T-cell (primary cell): ENCODE data around the gene FMN2. TPM values are rescaled to one million over a fixed set of nuclear protein-coding genes. Genes with fewer than 3 reads are reported as not detected.

Experiments used
- ATAC-seq, 4 experiments: fragments of 200-7000 bp in 3 of 4; fragments of 150-1000 bp in 1 of 4; cut with Tn5 transposase; replicated peaks in 1 of 4; 1 replicate in 3 of 4; 2 replicates in 1 of 4; pipeline ENCODE4 v1.10.0; 2021; ENCODE audit warnings: moderate library complexity in 3 of 4, mild to moderate bottlenecking in 2 of 4, moderate number of reproducible peaks in 1 of 4
- CTCF ChIA-PET, 2 donors: fragments of 300-600 bp; sonication (Branson Sonifier 250); formaldehyde crosslinking; loops; one replicate each; lab custom pipeline; 2022; ENCODE audit warnings: antibody characterized with exemption in 2 of 2; lab: Charles Lee
- POLR2A ChIA-PET, 2 donors: fragments of 300-600 bp; sonication (Branson Sonifier 250); formaldehyde crosslinking; loops; one replicate each; lab custom pipeline; 2022; ENCODE audit warnings: antibody characterized with exemption in 2 of 2; lab: Charles Lee
- DNase-seq, 35 experiments: peaks; one replicate each; pipeline versions ENCODE4 v3.0.0 to v3.0.0-alpha.2; 2013 to 2023
- H3K27ac ChIP-seq: one replicate; pipeline ENCODE4 v1.5.1; 2013; ENCODE audit warnings: low read length
- H3K27me3 ChIP-seq, 2 experiments: replicated peaks in 1 of 2; 1 replicate in 1 of 2; 2 replicates in 1 of 2; pipeline versions ENCODE4 v1.6.1 to v1.7.0; 2013; ENCODE audit warnings: low read length in 1 of 2, mixed read lengths in 1 of 2; ENCODE audit not compliant: control insufficient read depth in 2 of 2, insufficient read depth in 2 of 2; ENCODE audit errors: extremely low read depth in 1 of 2
- H3K36me3 ChIP-seq, 2 donors: 1 replicate in 1 of 2; 2 replicates in 1 of 2; pipeline versions ENCODE4 v1.6.1 to v1.7.0; 2013; ENCODE audit warnings: low read length in 1 of 2; ENCODE audit not compliant: control insufficient read depth in 2 of 2, insufficient read depth in 1 of 2; ENCODE audit errors: extremely low read depth in 1 of 2
- H3K4me1 ChIP-seq, 2 experiments: 1 replicate in 1 of 2; 2 replicates in 1 of 2; pipeline versions ENCODE4 v1.6.1 to v1.7.0; 2013; ENCODE audit warnings: low read length in 2 of 2, mixed read lengths in 1 of 2; ENCODE audit not compliant: insufficient read depth in 2 of 2, control insufficient read depth in 1 of 2; ENCODE audit errors: extremely low read depth in 1 of 2
- H3K4me3 ChIP-seq, 2 donors: 1 replicate in 1 of 2; 2 replicates in 1 of 2; pipeline versions ENCODE4 v1.5.1 to v1.7.0; 2013; ENCODE audit warnings: mild to moderate bottlenecking in 2 of 2, low read length in 1 of 2, moderate library complexity in 1 of 2; ENCODE audit not compliant: control insufficient read depth in 1 of 2; ENCODE audit errors: extremely low read depth in 1 of 2
- H3K9me3 ChIP-seq: 2 replicates; pipeline ENCODE4 v1.7.0; 2013
- H3K27ac Mint-ChIP-seq, 2 donors: one replicate each; pipeline ENCODE4 v1.8.0; 2020 to 2021; ENCODE audit warnings: mild to moderate bottlenecking in 2 of 2, mixed read lengths in 2 of 2
- H3K27me3 Mint-ChIP-seq, 2 donors: one replicate each; pipeline ENCODE4 v1.8.0; 2021 to 2022; ENCODE audit warnings: mixed read lengths in 2 of 2
- H3K36me3 Mint-ChIP-seq: one replicate; pipeline ENCODE4 v1.8.0; 2021; ENCODE audit warnings: mixed read lengths
- H3K4me1 Mint-ChIP-seq, 3 donors: one replicate each; pipeline ENCODE4 v1.8.0; 2020 to 2022; ENCODE audit warnings: mixed read lengths in 3 of 3, mild to moderate bottlenecking in 1 of 3
- H3K4me3 Mint-ChIP-seq, 3 donors: one replicate each; pipeline ENCODE4 v1.8.0; 2020 to 2022; ENCODE audit warnings: mild to moderate bottlenecking in 3 of 3, mixed read lengths in 3 of 3, moderate library complexity in 3 of 3
- H3K9me3 Mint-ChIP-seq, 3 donors: one replicate each; pipeline ENCODE4 v1.8.0; 2020 to 2022; ENCODE audit warnings: mixed read lengths in 3 of 3
- WGBS: methylation state at CpG from one replicate; pipeline ENCODE4 v1.1.5; 2013; ENCODE audit warnings: missing lambda C conversion rate; ENCODE audit not compliant: insufficient coverage; 5-methylcytosine and 5-hydroxymethylcytosine counted together
- total RNA-seq, 35 experiments: library from RNA in 6 of 35; stranded (reverse) in 6 of 35; fragments of 120-200 nt in 1 of 35; gene quantifications; one replicate each; pipeline versions ENCODE4 v1.2.1 to v1.2.4 and lab custom pipeline; 2013 to 2026

The FMN2 gene
- total RNA-seq, 5 donors from 2014 or later (not counting 1 experiment from before 2014, with no cell fraction given) = not detected

- H3K36me3 ChIP-seq = no peaks in the 10 kb centered on the region
- no peak overlapping the region for H3K27ac Mint-ChIP-seq
- H3K36me3 Mint-ChIP-seq = no peaks in the 10 kb centered on the region
- H3K4me3 ChIP-seq = no peak overlapping the region
- H3K4me3 Mint-ChIP-seq = no peak overlapping the region
- no peak overlapping the region for H3K27ac ChIP-seq
- ChIA-PET CTCF (no interaction called here), POLR2A (no interaction called here)
- no peak for ATAC-seq
- no peak for DNase-seq
- H3K9me3 ChIP-seq = no peaks in the 10 kb centered on the region
- no peaks in the 10 kb centered on the region for H3K4me1 Mint-ChIP-seq
- no peaks in the 10 kb centered on the region for H3K4me1 ChIP-seq
- no peaks in the 10 kb centered on the region for H3K27me3 ChIP-seq
- H3K9me3 Mint-ChIP-seq = peaks cover 0 to 6% (median 4%) of the 10 kb centered on the region in 3 donors
- WGBS = 96% methylated on average over 4 of the region's 6 CpGs
- H3K27me3 Mint-ChIP-seq = peaks cover 0 to 3% of the 10 kb centered on the region in 2 donors
Measured at GRCh38 chr1:240126821-240127220, 35.1 kb downstream of the FMN2 start.

GRCh38 chr1:240128366-240128765 lies 36.7 kb downstream of the FMN2 start:
- no peak overlapping the region for H3K4me3 Mint-ChIP-seq
- no peak overlapping the region for H3K27ac Mint-ChIP-seq
- CTCF ChIA-PET = no interaction called here
- POLR2A ChIA-PET = no interaction called here
- no peak for DNase-seq
- WGBS = no CpG with 5 or more reads among the region's 2 CpGs
- no peaks in the 10 kb centered on the region for H3K36me3 Mint-ChIP-seq
- ATAC-seq = no peak
- no peaks in the 10 kb centered on the region for H3K27me3 ChIP-seq
- H3K36me3 ChIP-seq = no peaks in the 10 kb centered on the region
- no peaks in the 10 kb centered on the region for H3K4me1 ChIP-seq
- H3K27me3 Mint-ChIP-seq = peaks cover 0 to 3% of the 10 kb centered on the region in 2 donors
- peaks cover 0 to 6% (median 5%) of the 10 kb centered on the region in 3 donors for H3K9me3 Mint-ChIP-seq
- H3K4me1 Mint-ChIP-seq = no peaks in the 10 kb centered on the region
- H3K27ac ChIP-seq = no peak overlapping the region
- no peak overlapping the region for H3K4me3 ChIP-seq
- no peaks in the 10 kb centered on the region for H3K9me3 ChIP-seq

GRCh38 chr1:240134113-240134512 lies 42.4 kb downstream of the FMN2 start:
- no peaks in the 10 kb centered on the region for H3K9me3 ChIP-seq
- POLR2A ChIA-PET = no interaction called here

GRCh38 chr1:240134596-240134995 lies 42.9 kb downstream of the FMN2 start:
- Histone ChIP-seq H3K4me1 (no peaks in the 10 kb centered on the region), H3K4me3 (no peak overlapping the region), H3K36me3 (no peaks in the 10 kb centered on the region), H3K9me3 (no peaks in the 10 kb centered on the region), H3K27me3 (no peaks in the 10 kb centered on the region), H3K27ac (no peak overlapping the region)
- WGBS = 100% methylated on average over 1 of the region's 2 CpGs
- no peak overlapping the region for H3K4me3 Mint-ChIP-seq
- peaks cover 3 to 10% of the 10 kb centered on the region in 2 donors for H3K27me3 Mint-ChIP-seq
- DNase-seq (no peak), ATAC-seq (no peak)
- no peaks in the 10 kb centered on the region for H3K4me1 Mint-ChIP-seq
- no peak overlapping the region for H3K27ac Mint-ChIP-seq
- H3K36me3 Mint-ChIP-seq = no peaks in the 10 kb centered on the region
- POLR2A ChIA-PET = no interaction called here
- peaks cover 0 to 6% (median 3%) of the 10 kb centered on the region in 3 donors for H3K9me3 Mint-ChIP-seq
- CTCF ChIA-PET = no interaction called here

More at GRCh38 chr1:240134113-240134512, 42.4 kb downstream of the FMN2 start:
- H3K27me3 Mint-ChIP-seq = peaks cover 3 to 10% of the 10 kb centered on the region in 2 donors
- H3K4me3 Mint-ChIP-seq = no peak overlapping the region
- Histone ChIP-seq H3K4me1 (no peaks in the 10 kb centered on the region), H3K4me3 (no peak overlapping the region), H3K36me3 (no peaks in the 10 kb centered on the region), H3K27ac (no peak overlapping the region), H3K27me3 (no peaks in the 10 kb centered on the region)
- no peak overlapping the region for H3K27ac Mint-ChIP-seq
- H3K36me3 Mint-ChIP-seq = no peaks in the 10 kb centered on the region
- no peaks in the 10 kb centered on the region for H3K4me1 Mint-ChIP-seq
- DNase-seq (no peak), ATAC-seq (no peak)
- CTCF ChIA-PET = no interaction called here
- 88% methylated on average over 1 of the region's 1 CpG for WGBS
- peaks cover 0 to 6% (median 3%) of the 10 kb centered on the region in 3 donors for H3K9me3 Mint-ChIP-seq

GRCh38 chr1:240136402-240136801 lies 44.7 kb downstream of the FMN2 start:
- Histone ChIP-seq H3K27me3 (no peaks in the 10 kb centered on the region), H3K4me1 (no peaks in the 10 kb centered on the region), H3K27ac (no peak overlapping the region), H3K9me3 (no peaks in the 10 kb centered on the region), H3K4me3 (no peak overlapping the region), H3K36me3 (no peaks in the 10 kb centered on the region)
- ChIA-PET POLR2A (interaction anchor here in 1 of 2 donors (1.0 kb wide), 1 partner anchor 11 kb away, joined by 3 read pairs; no protein-coding TSS in a partner anchor), CTCF (no interaction called here)
- H3K27ac Mint-ChIP-seq = no peak overlapping the region
- no peak overlapping the region for H3K4me3 Mint-ChIP-seq
- H3K9me3 Mint-ChIP-seq = peaks cover 0 to 3% (median 0%) of the 10 kb centered on the region in 3 donors
- DNase-seq (no peak), ATAC-seq (no peak)
- no peaks in the 10 kb centered on the region for H3K4me1 Mint-ChIP-seq
- WGBS = no CpG with 5 or more reads among the region's 3 CpGs
- no peaks in the 10 kb centered on the region for H3K36me3 Mint-ChIP-seq
- peaks cover 3 to 6% of the 10 kb centered on the region in 2 donors for H3K27me3 Mint-ChIP-seq

- no peak for DNase-seq
- POLR2A ChIA-PET = no interaction called here
- Histone ChIP-seq H3K27me3 (peaks cover 0 to 2% of the 10 kb centered on the region in 2 experiments), H3K4me3 (no peak overlapping the region), H3K9me3 (no peaks in the 10 kb centered on the region), H3K36me3 (no peaks in the 10 kb centered on the region), H3K27ac (no peak overlapping the region), H3K4me1 (no peaks in the 10 kb centered on the region)
- WGBS = 68% methylated on average over 4 of the region's 4 CpGs
- Mint-ChIP-seq H3K27me3 (peaks cover 3 to 6% of the 10 kb centered on the region in 2 donors), H3K27ac (no peak overlapping the region), H3K4me3 (no peak overlapping the region), H3K4me1 (no peaks in the 10 kb centered on the region), H3K36me3 (no peaks in the 10 kb centered on the region), H3K9me3 (no peaks in the 10 kb centered on the region)
- CTCF ChIA-PET = no interaction called here
- no peak for ATAC-seq
Measured at GRCh38 chr1:240138867-240139266, 47.2 kb downstream of the FMN2 start.

GRCh38 chr1:240139511-240139910 lies 47.8 kb downstream of the FMN2 start:
- Histone ChIP-seq H3K4me3 (no peak overlapping the region), H3K4me1 (no peaks in the 10 kb centered on the region), H3K36me3 (no peaks in the 10 kb centered on the region), H3K9me3 (no peaks in the 10 kb centered on the region), H3K27me3 (peaks cover 0 to 2% of the 10 kb centered on the region in 2 experiments), H3K27ac (no peak overlapping the region)
- no peak for ATAC-seq
- WGBS = 92% methylated on average over 5 of the region's 5 CpGs
- Mint-ChIP-seq H3K27me3 (peaks cover 3 to 6% of the 10 kb centered on the region in 2 donors), H3K27ac (no peak overlapping the region), H3K4me1 (no peaks in the 10 kb centered on the region), H3K4me3 (no peak overlapping the region), H3K9me3 (no peaks in the 10 kb centered on the region), H3K36me3 (no peaks in the 10 kb centered on the region)
- POLR2A ChIA-PET = no interaction called here
- no peak for DNase-seq
- CTCF ChIA-PET = interaction anchor here in 1 of 2 donors (1.3 kb wide), 1 partner anchor 16 kb away, joined by 8 read pairs; no protein-coding TSS in a partner anchor
